PC-3 (cell line): Measurements from ENCODE around the gene TSHZ2.

Experiments used
- EZH2 ChIP-seq: fragments of 300-600 bp; sonication (generic); IDR thresholded peaks from one replicate; pipeline ENCODE4 v1.6.1; 2017; ENCODE audit warnings: antibody characterized with exemption, mild to moderate bottlenecking, low read length; ENCODE audit not compliant: unreplicated experiment
- TF ChIP-seq, protein P1 (sequence below): fragments of 300-600 bp; sonication (generic); conservative IDR thresholded peaks from 2 replicates; pipeline ENCODE4 v1.5.1; 2017; ENCODE audit warnings: antibody characterized with exemption, low read depth, mild to moderate bottlenecking, low read length

DNA sequence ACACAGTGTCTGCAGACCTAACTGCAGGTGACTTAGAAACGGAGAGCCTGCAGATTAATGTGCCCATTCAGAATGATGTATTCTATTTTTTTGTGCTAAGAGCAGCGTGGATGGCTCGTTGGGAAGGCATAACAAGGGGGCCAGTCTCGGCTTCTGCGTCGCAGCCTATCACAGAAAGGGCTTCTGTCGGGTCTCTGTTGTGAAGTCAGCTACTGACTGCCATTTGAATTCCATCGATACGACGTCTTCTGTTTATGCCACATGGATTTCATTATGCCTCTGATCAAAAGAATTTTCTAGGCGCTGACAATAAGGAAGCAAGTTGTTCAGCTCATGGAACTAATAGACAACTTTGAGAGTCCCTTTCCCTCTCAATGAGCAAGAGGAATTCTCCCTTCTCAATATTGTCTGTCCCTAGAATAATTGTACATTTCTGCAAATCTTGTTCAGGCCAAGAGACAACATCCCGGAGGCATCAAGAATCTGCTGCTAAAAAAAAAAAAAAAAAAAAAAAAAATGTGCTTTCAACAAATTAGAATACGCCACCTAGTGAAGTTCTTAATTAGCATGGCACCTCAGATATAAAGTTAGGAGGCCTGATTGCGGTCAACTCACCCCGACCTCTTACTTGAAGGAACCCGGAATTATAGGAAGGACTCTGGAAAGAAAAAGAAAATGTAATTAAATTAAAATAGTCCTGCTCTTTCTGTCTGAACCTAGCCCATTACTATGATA, 223.9 kb downstream of the TSHZ2 start:
- TF ChIP-seq, protein P1, sequence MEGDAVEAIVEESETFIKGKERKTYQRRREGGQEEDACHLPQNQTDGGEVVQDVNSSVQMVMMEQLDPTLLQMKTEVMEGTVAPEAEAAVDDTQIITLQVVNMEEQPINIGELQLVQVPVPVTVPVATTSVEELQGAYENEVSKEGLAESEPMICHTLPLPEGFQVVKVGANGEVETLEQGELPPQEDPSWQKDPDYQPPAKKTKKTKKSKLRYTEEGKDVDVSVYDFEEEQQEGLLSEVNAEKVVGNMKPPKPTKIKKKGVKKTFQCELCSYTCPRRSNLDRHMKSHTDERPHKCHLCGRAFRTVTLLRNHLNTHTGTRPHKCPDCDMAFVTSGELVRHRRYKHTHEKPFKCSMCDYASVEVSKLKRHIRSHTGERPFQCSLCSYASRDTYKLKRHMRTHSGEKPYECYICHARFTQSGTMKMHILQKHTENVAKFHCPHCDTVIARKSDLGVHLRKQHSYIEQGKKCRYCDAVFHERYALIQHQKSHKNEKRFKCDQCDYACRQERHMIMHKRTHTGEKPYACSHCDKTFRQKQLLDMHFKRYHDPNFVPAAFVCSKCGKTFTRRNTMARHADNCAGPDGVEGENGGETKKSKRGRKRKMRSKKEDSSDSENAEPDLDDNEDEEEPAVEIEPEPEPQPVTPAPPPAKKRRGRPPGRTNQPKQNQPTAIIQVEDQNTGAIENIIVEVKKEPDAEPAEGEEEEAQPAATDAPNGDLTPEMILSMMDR = no peak
- no peak for TF ChIP-seq EZH2
